Adrenal gland (tissue), 5 donors: ENCODE measurements around the gene IGSF11.

Experiments used
- POLR2A ChIP-seq, 2 donors: fragments of 450-650 bp; IDR thresholded peaks; one replicate each; pipeline ENCODE4 v1.6.1; 2017; ENCODE audit warnings: antibody characterized with exemption in 2 of 2, mild to moderate bottlenecking in 2 of 2, moderate library complexity in 1 of 2
- TF ChIP-seq, protein P1 (sequence below), 6 experiments: fragments of 450-650 bp in 4 of 6; fragments of 200-600 bp in 2 of 6; sonication (generic) in 1 of 6; IDR thresholded peaks; 1 replicate in 5 of 6; 2 replicates in 1 of 6; pipeline versions ENCODE4 v1.5.1 to v1.8.0; 2016 to 2021; ENCODE audit warnings: antibody characterized with exemption in 6 of 6, mild to moderate bottlenecking in 2 of 6, moderate library complexity in 1 of 6
- donor health status: DM: no; HTN: no; CAD: no.

DNA sequence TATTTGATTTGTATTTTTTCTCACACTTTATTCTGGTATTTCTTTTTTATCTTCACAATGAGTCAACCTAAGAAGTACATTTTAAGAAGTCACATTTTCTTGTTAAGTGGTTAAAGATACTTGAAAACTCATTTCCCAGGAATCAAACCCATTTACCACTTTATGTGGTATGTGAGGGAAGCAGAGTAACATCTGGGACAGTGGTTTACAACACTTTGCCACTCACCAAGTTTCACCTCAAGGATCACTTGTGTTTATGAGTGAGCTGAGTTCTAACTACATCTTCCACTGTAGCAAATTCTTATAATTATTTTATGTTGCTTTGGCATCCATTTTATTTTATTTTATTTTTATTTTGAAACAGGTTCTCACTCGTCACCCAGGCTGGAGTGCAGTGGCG is 53.8 kb downstream of the IGSF11 start:
- TF ChIP-seq, protein P1, sequence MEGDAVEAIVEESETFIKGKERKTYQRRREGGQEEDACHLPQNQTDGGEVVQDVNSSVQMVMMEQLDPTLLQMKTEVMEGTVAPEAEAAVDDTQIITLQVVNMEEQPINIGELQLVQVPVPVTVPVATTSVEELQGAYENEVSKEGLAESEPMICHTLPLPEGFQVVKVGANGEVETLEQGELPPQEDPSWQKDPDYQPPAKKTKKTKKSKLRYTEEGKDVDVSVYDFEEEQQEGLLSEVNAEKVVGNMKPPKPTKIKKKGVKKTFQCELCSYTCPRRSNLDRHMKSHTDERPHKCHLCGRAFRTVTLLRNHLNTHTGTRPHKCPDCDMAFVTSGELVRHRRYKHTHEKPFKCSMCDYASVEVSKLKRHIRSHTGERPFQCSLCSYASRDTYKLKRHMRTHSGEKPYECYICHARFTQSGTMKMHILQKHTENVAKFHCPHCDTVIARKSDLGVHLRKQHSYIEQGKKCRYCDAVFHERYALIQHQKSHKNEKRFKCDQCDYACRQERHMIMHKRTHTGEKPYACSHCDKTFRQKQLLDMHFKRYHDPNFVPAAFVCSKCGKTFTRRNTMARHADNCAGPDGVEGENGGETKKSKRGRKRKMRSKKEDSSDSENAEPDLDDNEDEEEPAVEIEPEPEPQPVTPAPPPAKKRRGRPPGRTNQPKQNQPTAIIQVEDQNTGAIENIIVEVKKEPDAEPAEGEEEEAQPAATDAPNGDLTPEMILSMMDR (IDR thresholded peaks at IDR 0.05): no peak
- no peak for TF ChIP-seq POLR2A (IDR thresholded peaks at IDR 0.05)
